VCaP (cell line): ENCODE measurements around the gene LENG8.
"Not testable (repeated sequence)": the region's sequence is repeated elsewhere in the genome, so short reads cannot be mapped to it uniquely, and the experiment has no call there.

Experiments used
- H3K27ac ChIP-seq: fragments of 450-650 bp; 2 replicates; pipeline ENCODE4 v1.5.1; 2017
- TF ChIP-seq, protein P1 (sequence below): fragments of 450-650 bp; conservative IDR thresholded peaks from 2 replicates; pipeline ENCODE4 v1.5.1; 2017; ENCODE audit warnings: mild to moderate bottlenecking, moderate library complexity

LENG8 gene

DNA sequence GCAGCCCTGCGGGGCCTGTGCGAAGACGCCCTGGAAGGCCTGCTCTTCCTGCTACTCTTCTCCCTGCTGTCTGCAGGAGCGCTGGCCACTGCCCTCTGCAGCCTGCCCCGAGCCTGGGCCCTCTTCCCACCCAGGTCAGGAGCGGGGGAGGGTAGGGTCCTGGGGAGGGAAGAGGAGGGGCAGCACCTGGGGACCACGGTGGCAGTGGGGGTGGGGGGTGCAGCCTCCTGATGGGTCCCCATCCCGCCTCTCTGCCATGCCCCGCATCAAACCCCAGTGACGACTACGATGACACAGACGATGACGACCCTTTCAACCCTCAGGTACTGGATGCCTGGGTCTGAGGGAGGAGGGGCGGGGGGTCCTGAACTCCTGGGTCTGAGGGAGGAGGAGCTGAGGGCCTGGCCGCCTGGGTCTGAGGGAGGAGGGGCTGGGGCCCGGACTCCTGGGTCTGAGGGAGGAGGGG is 13.4 kb upstream of the LENG8 start:
- no peak overlapping the region for H3K27ac ChIP-seq
- TF ChIP-seq, protein P1, sequence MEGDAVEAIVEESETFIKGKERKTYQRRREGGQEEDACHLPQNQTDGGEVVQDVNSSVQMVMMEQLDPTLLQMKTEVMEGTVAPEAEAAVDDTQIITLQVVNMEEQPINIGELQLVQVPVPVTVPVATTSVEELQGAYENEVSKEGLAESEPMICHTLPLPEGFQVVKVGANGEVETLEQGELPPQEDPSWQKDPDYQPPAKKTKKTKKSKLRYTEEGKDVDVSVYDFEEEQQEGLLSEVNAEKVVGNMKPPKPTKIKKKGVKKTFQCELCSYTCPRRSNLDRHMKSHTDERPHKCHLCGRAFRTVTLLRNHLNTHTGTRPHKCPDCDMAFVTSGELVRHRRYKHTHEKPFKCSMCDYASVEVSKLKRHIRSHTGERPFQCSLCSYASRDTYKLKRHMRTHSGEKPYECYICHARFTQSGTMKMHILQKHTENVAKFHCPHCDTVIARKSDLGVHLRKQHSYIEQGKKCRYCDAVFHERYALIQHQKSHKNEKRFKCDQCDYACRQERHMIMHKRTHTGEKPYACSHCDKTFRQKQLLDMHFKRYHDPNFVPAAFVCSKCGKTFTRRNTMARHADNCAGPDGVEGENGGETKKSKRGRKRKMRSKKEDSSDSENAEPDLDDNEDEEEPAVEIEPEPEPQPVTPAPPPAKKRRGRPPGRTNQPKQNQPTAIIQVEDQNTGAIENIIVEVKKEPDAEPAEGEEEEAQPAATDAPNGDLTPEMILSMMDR: no peak

DNA sequence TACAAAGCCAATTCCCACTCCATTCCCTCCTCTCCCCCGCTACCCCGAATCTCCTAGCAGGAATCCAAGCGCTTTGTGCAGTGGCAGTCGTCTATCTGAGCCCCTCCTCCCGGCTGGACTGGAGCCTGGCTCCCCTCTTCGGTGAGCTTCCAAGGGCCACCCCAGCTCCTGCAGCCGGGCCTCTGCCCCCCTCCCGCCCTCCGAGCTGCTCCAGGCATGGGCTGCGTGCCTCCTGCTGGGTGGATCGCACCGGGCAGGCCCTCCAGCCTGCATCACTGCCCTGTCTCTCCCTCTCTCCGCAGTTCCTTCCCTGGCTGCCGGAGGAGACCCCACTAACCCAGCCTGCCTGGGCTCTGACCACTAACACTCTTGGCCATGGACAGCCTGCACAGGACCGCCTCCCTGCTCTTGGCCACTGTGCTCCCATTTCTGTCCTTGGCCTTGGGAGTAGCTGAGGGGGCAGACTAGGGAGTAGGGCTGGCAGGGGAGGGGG is 12.9 kb upstream of the LENG8 start:
- no peak overlapping the region for H3K27ac ChIP-seq
- TF ChIP-seq, protein P1: no peak

GRCh38 chr19:54436628-54437252 is 12.3 kb upstream of the LENG8 start:
- no peak overlapping the region for H3K27ac ChIP-seq
- TF ChIP-seq, protein P1: no peak

DNA sequence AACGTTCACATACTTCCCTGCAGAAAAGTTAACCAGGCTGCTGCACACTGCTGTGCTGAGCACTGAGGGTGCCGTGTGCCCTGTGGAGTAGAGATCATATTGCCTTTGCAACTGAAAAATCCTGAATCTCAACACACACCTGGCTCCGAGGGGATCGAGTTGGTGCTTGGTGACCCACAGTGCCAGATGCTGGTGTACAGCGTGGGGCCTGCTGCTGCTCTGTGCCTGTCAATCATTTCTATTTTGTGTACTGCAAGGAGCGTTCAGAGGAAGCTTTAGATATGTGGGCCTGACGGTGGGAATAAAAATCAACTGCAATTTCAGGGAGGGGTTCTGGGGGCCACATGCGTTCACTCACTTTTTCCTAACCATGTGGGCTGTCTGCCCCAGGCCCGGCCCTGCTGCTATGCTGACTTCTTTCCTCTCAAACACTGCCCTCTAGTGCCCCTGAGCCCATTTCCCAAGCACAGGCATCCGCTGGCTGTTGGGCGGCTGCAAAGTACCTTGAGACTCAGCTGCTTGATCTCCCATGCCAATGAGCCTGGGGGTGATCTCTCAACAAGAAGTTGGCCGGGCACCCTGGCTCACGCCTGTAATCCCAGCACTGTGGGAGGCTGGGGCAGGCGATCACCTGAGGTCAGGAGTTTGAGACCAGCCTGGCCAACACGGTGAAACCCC is 9.7 kb upstream of the LENG8 start:
- TF ChIP-seq, protein P1: peak; percentile 87
- H3K27ac ChIP-seq: peak overlapping the region; percentile 24

GRCh38 chr19:54440641-54441040 is 8.4 kb upstream of the LENG8 start:
- TF ChIP-seq, protein P1: no peak
- H3K27ac ChIP-seq: no peak overlapping the region

GRCh38 chr19:54444737-54445136 is 4.3 kb upstream of the LENG8 start:
- H3K27ac ChIP-seq: no peak overlapping the region
- TF ChIP-seq, protein P1: no peak

DNA sequence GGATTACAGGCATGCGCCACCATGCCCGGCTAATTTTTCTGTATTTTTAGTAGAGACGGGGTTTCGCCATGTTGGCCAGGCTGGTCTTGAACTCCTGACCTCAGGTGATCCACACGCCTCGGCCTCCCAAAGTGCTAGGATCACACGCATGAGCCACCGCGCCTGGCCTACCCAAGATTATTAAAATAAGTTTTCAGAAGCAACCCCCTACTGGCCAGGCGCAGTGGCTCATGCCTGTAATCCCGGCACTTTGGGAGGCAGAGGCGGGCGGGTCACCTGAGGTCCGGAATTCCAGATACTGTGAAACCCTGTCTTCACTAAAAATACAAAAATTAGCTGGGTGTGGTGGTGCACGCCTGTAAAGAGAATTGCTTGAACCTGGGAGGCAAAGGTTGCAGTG is 2.6 kb upstream of the LENG8 start:
- TF ChIP-seq, protein P1: peak; percentile 35; the same call in 1 of the 2 replicates
- not testable (repeated sequence) for H3K27ac ChIP-seq
